ENCODE data around the gene SEMA4D.

The SEMA4D gene

GRCh38 chr9:89438194-89438593 is 59.7 kb downstream of the SEMA4D start:
- no peak for TF ChIP-seq CTCF (IDR thresholded peaks at IDR 0.05; ENCODE audit: low read length, missing control alignments)
- DNase-seq (ENCODE audit: low read depth) = no peak
- H3K4me3 ChIP-seq (replicated peaks; ENCODE audit: low read depth, low read length) = no peak overlapping the region

GRCh38 chr9:89437772-89438171 is 60.1 kb downstream of the SEMA4D start:
- no peak overlapping the region for H3K4me3 ChIP-seq (replicated peaks; ENCODE audit: low read depth, low read length)
- no peak for TF ChIP-seq CTCF (IDR thresholded peaks at IDR 0.05; ENCODE audit: low read length, missing control alignments)
- DNase-seq (ENCODE audit: low read depth) = no peak

GRCh38 chr9:89436963-89437625 is 60.8 kb downstream of the SEMA4D start:
- TF ChIP-seq CTCF (IDR thresholded peaks at IDR 0.05; ENCODE audit: low read length, missing control alignments) = no peak
- no peak overlapping the region for H3K4me3 ChIP-seq (replicated peaks; ENCODE audit: low read depth, low read length)
- DNase-seq (ENCODE audit: low read depth) = no peak

GRCh38 chr9:89436326-89436725 is 61.6 kb downstream of the SEMA4D start:
- no peak for DNase-seq (ENCODE audit: low read depth)
- no peak overlapping the region for H3K4me3 ChIP-seq (replicated peaks; ENCODE audit: low read depth, low read length)
- no peak for TF ChIP-seq CTCF (IDR thresholded peaks at IDR 0.05; ENCODE audit: low read length, missing control alignments)

- no peak for TF ChIP-seq CTCF (IDR thresholded peaks at IDR 0.05; ENCODE audit: low read length, missing control alignments)
- no peak overlapping the region for H3K4me3 ChIP-seq (replicated peaks; ENCODE audit: low read depth, low read length)
- no peak for DNase-seq (ENCODE audit: low read depth)
Measured at GRCh38 chr9:89435071-89435823, 62.7 kb downstream of the SEMA4D start.

GRCh38 chr9:89434636-89435035 is 63.3 kb downstream of the SEMA4D start:
- TF ChIP-seq CTCF (IDR thresholded peaks at IDR 0.05; ENCODE audit: low read length, missing control alignments) = no peak
- no peak for DNase-seq (ENCODE audit: low read depth)
- no peak overlapping the region for H3K4me3 ChIP-seq (replicated peaks; ENCODE audit: low read depth, low read length)

Data from fibroblast of pulmonary artery (primary cell).